CD4-positive, alpha-beta T cell treated with Interleukin-6 for 4 hours (primary cell): Measurements from ENCODE around the gene RNU1-2.
A peak's percentile ranks its signal among the peaks of the same experiment; 100 is the strongest.
"Not testable (repeated sequence)": the region's sequence is repeated elsewhere in the genome, so short reads cannot be mapped to it uniquely, and the experiment has no call there.

Experiments used
- DNase-seq: peaks from one replicate; pipeline ENCODE4 v3.0.0-alpha.2; 2020; ENCODE audit warnings: mixed read lengths

RNU1-2 gene

GRCh38 chr1:16888860-16889816, 6.6 kb upstream of the RNU1-2 start:
- DNase-seq = peak; percentile 72

GRCh38 chr1:16890539-16891021, 5.2 kb upstream of the RNU1-2 start:
- not testable (repeated sequence) for DNase-seq

GRCh38 chr1:16891057-16891456, 4.7 kb upstream of the RNU1-2 start:
- DNase-seq = not testable (repeated sequence)

- not testable (repeated sequence) for DNase-seq
Measured at GRCh38 chr1:16892978-16893525, 2.7 kb upstream of the RNU1-2 start.

- DNase-seq = not testable (repeated sequence)
Measured at GRCh38 chr1:16893796-16894195, 2.0 kb upstream of the RNU1-2 start.

GRCh38 chr1:16894338-16894737, 1.4 kb upstream of the RNU1-2 start:
- DNase-seq = not testable (repeated sequence)

GRCh38 chr1:16895233-16895597, 565 bp upstream of the RNU1-2 start:
- DNase-seq = not testable (repeated sequence)

GRCh38 chr1:16896316-16897055, 706 bp downstream of the RNU1-2 start:
- peak; percentile 31 for DNase-seq

GRCh38 chr1:16897653-16898052, 1.9 kb downstream of the RNU1-2 start:
- not testable (repeated sequence) for DNase-seq

GRCh38 chr1:16898298-16898697, 2.5 kb downstream of the RNU1-2 start:
- DNase-seq = not testable (repeated sequence)

- not testable (repeated sequence) for DNase-seq
Measured at GRCh38 chr1:16899020-16899419, 3.2 kb downstream of the RNU1-2 start.

GRCh38 chr1:16900751-16901150, 5.0 kb downstream of the RNU1-2 start:
- peak; percentile 36 for DNase-seq

GRCh38 chr1:16901371-16901770, 5.6 kb downstream of the RNU1-2 start:
- not testable (repeated sequence) for DNase-seq

GRCh38 chr1:16903054-16903453, 7.3 kb downstream of the RNU1-2 start:
- no peak for DNase-seq

GRCh38 chr1:16903458-16903796, 7.6 kb downstream of the RNU1-2 start:
- no peak for DNase-seq

- DNase-seq = peak; percentile 100
Measured at GRCh38 chr1:16904560-16905109, 8.9 kb downstream of the RNU1-2 start.

GRCh38 chr1:16905110-16905867, 9.5 kb downstream of the RNU1-2 start:
- DNase-seq = peak; percentile 27

- DNase-seq = no peak
Measured at GRCh38 chr1:16905868-16906702, 10.3 kb downstream of the RNU1-2 start.

GRCh38 chr1:16906873-16907272, 11.1 kb downstream of the RNU1-2 start:
- no peak for DNase-seq

- DNase-seq = no peak
Measured at GRCh38 chr1:16907870-16908758, 12.3 kb downstream of the RNU1-2 start.
